GM21737 (cell line): Measurements from ENCODE around the gene SLC22A23.

Experiments used
- ATAC-seq: cut with Tn5 transposase; IDR thresholded peaks from one replicate; pipeline ENCODE4 v1.9.1; 2021; ENCODE audit warnings: mild to moderate bottlenecking, moderate library complexity; ENCODE audit not compliant: unreplicated experiment

SLC22A23 gene

DNA sequence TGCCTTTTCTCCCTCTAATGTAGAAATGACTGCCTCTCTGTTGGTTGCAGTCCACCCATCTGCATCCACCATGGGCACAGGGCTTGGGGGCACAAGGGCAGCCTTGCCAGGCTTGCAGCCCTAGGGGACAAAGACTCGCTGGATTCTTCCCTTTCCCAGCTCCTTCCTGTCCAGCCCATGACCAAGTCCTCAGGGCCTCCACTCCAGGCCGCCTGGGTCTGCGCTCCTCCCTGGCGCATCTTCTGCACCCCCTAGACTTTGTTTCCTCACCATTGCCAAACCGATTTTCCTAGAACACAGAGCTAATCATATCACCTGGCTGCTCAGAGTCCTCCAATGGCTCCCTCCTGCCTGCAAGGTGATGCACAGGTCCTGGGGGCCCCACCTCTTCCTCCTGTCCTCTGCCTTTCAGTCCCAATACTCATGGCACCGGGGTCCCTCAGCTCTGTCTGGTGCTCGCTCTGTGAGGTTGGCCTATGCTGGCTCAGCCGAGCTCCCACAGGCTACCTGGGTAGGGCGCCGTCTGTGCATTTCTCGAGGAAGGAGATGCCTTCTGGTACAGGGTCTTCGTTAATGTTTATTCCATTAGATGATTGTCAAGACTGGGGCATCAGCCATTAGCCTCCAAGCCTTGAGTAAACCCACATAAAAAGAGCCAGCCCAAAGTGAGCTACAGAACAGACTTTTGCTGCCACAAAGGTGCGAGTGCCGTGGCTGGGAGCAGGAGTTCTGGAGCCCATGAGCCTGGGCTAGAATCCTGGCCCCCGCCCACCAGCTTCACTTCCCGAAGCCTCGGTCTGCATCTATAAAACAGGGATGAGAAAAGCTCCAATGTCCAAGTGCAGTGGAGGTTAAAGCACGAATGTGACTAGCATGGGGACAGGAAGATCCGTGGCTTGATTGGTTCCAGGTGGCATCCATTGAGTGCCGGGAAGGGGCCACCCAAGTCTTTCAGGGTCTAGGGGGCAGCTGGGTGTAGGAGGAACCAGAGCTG, 180.4 kb downstream of the SLC22A23 start:
- ATAC-seq = no peak

GRCh38 chr6:3273707-3274521, 182.9 kb downstream of the SLC22A23 start:
- ATAC-seq = no peak

DNA sequence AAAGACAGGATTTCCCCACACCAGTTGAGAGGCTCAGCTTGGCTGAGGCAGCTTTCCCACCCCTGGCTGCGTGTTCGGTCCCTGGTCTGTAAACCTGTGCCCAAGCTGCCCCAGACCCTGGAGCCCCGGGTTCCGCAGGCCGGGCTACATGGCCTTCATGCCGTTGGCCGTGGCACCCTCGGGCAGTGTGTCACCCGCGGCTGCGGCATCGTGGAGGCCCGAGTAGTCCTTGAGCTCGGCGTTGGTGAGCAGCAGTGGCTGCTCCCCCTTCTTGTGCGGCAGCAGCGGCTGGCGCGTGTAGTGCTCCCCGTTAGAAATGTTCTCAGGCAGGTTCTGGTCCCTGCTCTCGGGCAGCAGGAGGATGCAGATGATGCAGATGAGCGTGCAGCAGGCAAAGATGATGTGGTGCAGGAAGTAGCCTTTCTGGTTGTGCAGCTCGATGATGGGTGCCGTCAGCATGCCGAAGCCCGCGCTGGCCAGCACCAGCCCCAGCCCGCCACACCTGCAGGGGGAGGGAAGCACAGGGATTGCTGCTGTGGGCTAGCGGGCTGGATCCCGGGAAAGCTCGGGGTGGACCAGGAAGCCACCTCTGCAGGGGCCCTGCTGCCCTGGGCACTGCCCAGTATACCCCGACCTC, 183.8 kb downstream of the SLC22A23 start:
- ATAC-seq = no peak

DNA sequence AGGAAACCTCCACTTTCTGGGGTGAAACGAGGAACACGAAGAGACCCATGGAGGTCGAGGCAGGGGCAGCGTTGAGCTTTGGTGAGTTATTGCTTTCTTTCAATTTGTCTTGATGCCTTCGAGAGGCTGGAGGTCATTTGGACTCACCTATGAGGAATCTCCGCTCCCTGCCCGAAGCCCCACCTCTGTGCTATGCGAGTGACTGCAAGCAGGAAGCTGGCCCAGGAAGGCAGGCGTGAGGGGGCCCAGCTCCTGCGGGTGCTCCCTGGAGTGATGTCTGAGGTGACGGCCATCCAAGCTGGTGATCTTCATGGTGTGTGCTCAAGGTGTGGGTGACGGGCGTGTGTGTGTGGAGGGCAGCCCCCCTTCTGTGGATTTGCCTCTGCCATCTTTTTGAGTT, 185.1 kb downstream of the SLC22A23 start:
- no peak for ATAC-seq

- ATAC-seq = no peak
These were observed 186.6 kb downstream of the SLC22A23 start for GRCh38 chr6:3270258-3270657.

DNA sequence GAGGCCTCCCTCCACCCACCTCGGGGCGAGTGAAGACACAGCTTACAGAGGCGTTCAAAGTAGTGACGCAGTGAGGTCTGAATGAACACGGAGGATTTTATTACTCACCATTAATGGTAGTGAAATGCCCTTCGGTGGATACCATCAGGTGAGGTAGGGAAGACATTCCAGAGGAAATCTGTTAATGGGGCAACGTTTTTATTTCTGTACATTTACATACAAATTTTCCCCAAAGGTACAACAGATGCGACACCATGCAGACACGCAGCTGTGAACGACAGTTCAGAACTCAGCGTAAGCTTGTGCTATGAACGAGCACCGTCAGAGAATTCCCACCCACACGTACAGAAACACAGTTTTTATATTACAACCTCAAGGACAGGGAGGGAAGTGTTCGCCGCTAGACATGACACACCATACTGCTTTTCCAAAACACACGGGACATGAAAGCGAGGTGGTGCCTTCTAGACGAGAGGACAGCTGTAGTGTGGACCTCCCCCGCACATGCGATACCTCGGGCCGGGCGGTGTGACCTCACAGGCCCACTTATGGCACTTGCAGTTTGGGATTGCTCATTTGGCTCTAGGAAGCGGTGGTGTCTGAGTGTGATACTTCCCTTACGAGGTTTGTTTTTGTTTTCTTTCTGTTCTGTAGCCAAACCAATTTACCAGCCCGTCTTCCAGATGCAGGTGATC, 187.4 kb downstream of the SLC22A23 start:
- ATAC-seq = no peak

GRCh38 chr6:3268680-3269079, 188.2 kb downstream of the SLC22A23 start:
- no peak for ATAC-seq

DNA sequence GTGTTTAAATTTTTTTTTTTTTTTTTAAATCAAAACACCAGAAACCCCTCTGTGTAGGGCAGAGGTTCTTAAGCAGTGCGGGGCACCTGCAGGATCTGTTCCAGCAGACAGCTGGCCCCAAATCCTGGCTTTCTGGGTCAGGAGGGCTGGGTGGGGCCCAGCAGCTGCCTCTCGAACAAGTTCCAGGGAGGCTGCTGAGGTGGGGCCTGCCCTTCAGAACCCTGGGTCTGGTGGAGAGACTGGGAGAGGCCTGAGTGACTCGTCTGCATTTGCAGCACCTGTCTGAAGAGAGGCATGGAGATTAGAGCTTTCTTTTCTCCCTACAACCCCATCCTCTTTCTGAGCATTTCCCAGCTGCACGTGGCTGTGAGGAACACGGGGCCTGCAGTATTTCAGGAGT, 189.7 kb downstream of the SLC22A23 start:
- ATAC-seq = no peak

GRCh38 chr6:3266170-3266569, 190.7 kb downstream of the SLC22A23 start:
- no peak for ATAC-seq

DNA sequence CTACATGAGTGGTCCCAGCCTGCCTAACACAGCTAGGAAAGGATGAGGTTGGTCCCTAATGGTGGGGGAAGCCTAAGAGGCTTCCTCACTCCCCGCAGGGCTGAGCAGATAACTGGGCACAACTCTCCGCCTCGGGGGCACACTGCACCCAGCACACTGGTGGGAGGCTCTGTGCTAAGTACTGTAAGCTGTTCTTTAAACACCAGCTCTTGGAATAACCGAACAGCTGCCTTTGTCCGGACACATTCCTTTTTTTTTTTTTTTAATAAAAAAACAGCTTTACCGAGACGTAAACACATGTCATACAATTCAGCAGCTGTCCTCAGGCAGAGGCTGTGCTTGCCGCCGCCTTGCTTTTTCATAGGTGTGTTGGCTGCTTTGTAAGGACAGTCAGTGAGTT, 191.2 kb downstream of the SLC22A23 start:
- no peak for ATAC-seq

DNA sequence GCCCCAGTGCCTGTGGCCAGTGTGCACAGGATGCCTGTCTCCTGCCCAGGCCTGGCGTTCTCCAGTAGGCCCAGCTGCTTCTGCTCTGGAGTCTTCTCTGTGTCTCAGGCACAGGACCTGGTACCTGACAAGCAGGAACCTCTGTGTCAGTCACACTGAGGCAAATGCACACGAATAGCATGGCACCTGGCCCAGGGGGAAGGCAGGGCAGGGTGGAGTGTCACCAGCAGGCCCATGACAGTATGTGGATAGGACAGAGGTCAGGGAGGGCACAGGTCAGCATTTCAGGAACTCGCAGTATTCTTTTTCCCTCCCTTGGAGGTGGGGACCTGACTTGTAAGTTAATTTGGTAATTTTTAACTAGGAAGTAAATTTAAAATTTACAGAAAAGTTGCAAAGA, 192.5 kb downstream of the SLC22A23 start:
- ATAC-seq = no peak

- ATAC-seq = no peak
These were observed 193.8 kb downstream of the SLC22A23 start for GRCh38 chr6:3263096-3263495.

DNA sequence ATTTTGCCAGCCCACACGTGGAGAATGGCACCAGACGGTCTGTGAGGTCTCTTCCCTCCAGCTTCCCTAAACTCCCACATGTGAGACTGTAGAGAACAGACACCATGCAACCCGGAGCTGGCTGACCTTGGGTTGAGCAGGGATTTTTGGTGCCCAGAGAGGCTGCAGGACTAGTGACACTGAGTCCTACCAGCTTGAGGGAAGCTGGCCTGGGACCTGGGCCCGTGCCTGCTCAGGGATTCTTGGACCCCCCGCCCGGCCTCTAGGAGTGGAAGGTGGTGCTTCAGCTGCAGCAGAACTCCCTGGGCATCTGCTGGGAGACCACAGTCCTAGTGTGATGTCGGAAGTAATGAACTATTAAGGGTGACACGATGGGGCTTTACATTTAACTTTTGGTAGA, 194.9 kb downstream of the SLC22A23 start:
- no peak for ATAC-seq

DNA sequence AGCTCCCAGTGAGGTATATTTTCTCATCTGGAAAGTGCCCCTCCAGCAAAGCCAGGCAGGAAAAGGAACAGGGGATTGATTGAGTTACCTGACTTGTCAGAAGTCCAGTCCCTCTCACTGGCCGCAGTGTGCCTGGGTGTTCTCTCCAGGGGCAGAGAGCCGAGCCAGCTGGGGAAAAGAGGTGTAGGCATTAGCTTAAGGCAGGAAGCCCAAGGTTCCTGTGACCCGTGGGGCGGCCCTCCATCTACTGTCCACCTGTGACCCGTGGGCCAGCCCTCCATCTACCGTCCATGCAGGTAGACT, 195.4 kb downstream of the SLC22A23 start:
- ATAC-seq = no peak

- no peak for ATAC-seq
These were observed 195.9 kb downstream of the SLC22A23 start for GRCh38 chr6:3260772-3261517.

DNA sequence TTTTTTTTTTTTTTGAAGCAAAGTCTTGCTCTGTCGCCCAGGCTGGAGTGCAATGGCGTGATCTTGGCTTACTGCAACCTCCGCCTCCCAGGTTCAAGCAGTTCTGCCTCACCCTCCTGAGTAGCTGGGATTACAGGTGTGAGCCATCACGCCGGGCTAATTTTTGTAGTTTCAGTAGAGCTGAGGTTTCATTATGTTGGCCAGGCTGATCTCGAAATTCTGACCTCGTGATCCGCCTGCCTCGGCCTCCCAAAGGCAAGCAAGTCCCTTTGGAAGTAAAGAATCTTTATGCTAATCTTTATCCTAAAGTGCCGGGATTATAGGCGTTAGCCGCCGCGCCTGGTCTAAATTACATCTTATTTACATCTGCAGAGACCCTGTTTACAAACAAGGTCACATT, 196.6 kb downstream of the SLC22A23 start:
- no peak for ATAC-seq

- peak; percentile 15 for ATAC-seq
These were observed 197.3 kb downstream of the SLC22A23 start for GRCh38 chr6:3259491-3259958.

GRCh38 chr6:3258720-3259490, 197.9 kb downstream of the SLC22A23 start, which contains the start of gene PSMG4:
Gene PSMG4 (plus strand): TSS chr6:3258947. CDS start chr6:3259023, 76 bp downstream.
- ATAC-seq = peak; percentile 85

DNA sequence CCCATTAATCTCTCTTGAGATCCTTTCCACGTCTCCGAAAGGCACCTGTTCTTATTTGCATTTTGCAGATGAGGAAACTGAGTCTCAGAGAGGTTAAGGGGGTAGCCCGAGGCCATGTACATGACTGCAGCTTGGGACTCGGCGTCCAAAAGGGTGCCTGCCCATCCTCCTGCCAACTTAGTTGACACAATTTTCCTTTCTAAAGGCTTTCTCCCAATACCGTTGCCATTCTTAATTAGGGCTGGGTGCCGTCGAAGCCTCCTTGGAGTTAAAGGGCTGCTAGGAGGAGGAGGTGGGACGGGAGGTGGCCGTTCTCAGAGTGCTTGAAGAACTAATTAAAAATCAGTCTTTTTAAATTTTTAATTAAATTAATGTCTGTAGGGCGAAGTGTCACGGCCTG, 198.6 kb downstream of the SLC22A23 start:
- ATAC-seq = no peak
